ENCODE measurements around the gene CHMP5. TPM values are rescaled to one million over a fixed set of nuclear protein-coding genes. Genes with fewer than 3 reads are reported as not detected.

CHMP5 gene
- total RNA-seq, 1 experiment from 2014 or later: 47.6 TPM

- H3K14ac ChIP-seq (ENCODE audit: insufficient read depth, low read length): no peak overlapping the region
- H2BK5ac ChIP-seq (ENCODE audit: insufficient read length, low read length): no peak overlapping the region
- H3K23ac ChIP-seq (ENCODE audit: insufficient read length, low read depth, low read length): no peak overlapping the region
- no peak overlapping the region for H3K4ac ChIP-seq (ENCODE audit: low read depth, low read length)
- H3K23me2 ChIP-seq (ENCODE audit: insufficient read length, low read depth, low read length, poor library complexity, severe bottlenecking): no peaks in the 10 kb centered on the region
- H3T11ph ChIP-seq (ENCODE audit: low read length): no peak overlapping the region
- H3K79me2 ChIP-seq (ENCODE audit: insufficient read depth, low read length): no peaks in the 10 kb centered on the region
- H4K8ac ChIP-seq (replicated peaks; ENCODE audit: insufficient read length, low read depth, low read length): no peak overlapping the region
- H3K18ac ChIP-seq (ENCODE audit: insufficient read length, low read depth, low read length): no peak overlapping the region
- no peak for DNase-seq
- no peak overlapping the region for H3K9ac ChIP-seq (ENCODE audit: extremely low read depth, insufficient read length, low read length)
- no peak overlapping the region for H3K27ac Mint-ChIP-seq
- H3K79me1 ChIP-seq (ENCODE audit: insufficient read depth, low read depth, low read length, poor library complexity, severe bottlenecking): no peaks in the 10 kb centered on the region
- no peak for TF ChIP-seq CTCF (conservative IDR thresholded peaks at IDR 0.05)
- no peaks in the 10 kb centered on the region for H3K27me3 ChIP-seq (ENCODE audit: insufficient read depth, low read length)
- H3K9me3 ChIP-seq (ENCODE audit: control insufficient read depth, low read depth, low read length): no peaks in the 10 kb centered on the region
- H4K91ac ChIP-seq (ENCODE audit: insufficient read length, low read depth, low read length): no peak overlapping the region
- H3K4me1 Mint-ChIP-seq: no peaks in the 10 kb centered on the region
- no peak overlapping the region for H3K56ac ChIP-seq (ENCODE audit: insufficient read length, low read depth, low read length)
- H3K27me3 Mint-ChIP-seq (ENCODE audit: low read depth): no peaks in the 10 kb centered on the region
- WGBS (ENCODE audit: extremely low coverage, insufficient read length, low lambda C conversion rate): no CpG with 5 or more reads among the region's 1 CpG
- H3K36me3 Mint-ChIP-seq (ENCODE audit: insufficient read depth in 1 of 3, low read depth in 3 of 3): peaks cover 20 to 51% (median 42%) of the 10 kb centered on the region in 3 experiments; a peak in 6 of 7 replicates
- H2AFZ ChIP-seq (ENCODE audit: low read length): no peak overlapping the region
- H2BK12ac ChIP-seq (ENCODE audit: insufficient read length, low read depth, low read length): no peak overlapping the region
- no peaks in the 10 kb centered on the region for H4K20me1 ChIP-seq (ENCODE audit: control insufficient read depth, insufficient read depth, insufficient read length)
- no peak overlapping the region for H4K5ac ChIP-seq (ENCODE audit: insufficient read length, low read depth, low read length)
- no peak overlapping the region for H2AK5ac ChIP-seq (ENCODE audit: insufficient read length, low read length)
- H3K27ac ChIP-seq (ENCODE audit: insufficient read length, low read depth, low read length): no peak overlapping the region
- no peak overlapping the region for H3K4me3 Mint-ChIP-seq
- no peaks in the 10 kb centered on the region for H3K4me1 ChIP-seq (ENCODE audit: insufficient read depth, low read length)
- no peak overlapping the region for H2BK15ac ChIP-seq (ENCODE audit: low read depth, low read length)
- no peak overlapping the region for H2BK120ac ChIP-seq (ENCODE audit: low read depth, low read length, poor library complexity, severe bottlenecking)
- no peak overlapping the region for H3K4me2 ChIP-seq (ENCODE audit: insufficient read depth, insufficient read length, low read length)
- H3K9me3 Mint-ChIP-seq: no peaks in the 10 kb centered on the region
- no peak overlapping the region for H2BK20ac ChIP-seq (ENCODE audit: low read depth, low read length, poor library complexity, severe bottlenecking)
These were observed 42.2 kb downstream of the CHMP5 start for GRCh38 chr9:33307067-33307466.

Measured in H9 (cell line).